Endothelial cell of umbilical vein (primary cell): ENCODE measurements around the gene ERG. TPM values are rescaled to one million over a fixed set of nuclear protein-coding genes. Genes with fewer than 3 reads are reported as not detected.
A peak's percentile ranks its signal among the peaks of the same experiment; 100 is the strongest.

Source experiments
- BruUV-seq: library from RNA; stranded (reverse); fragments of 400-500 nt; replicated peaks from 2 replicates; lab custom pipeline; 2021; lab: Mats Ljungman, UMichigan
- CTCF ChIA-PET: fragments of 300-600, 350-600 bp; sonication (Branson Sonifier 250); formaldehyde crosslinking; loops from one replicate; lab custom pipeline; 2021; ENCODE audit warnings: antibody characterized with exemption, inconsistent platforms; lab: Charles Lee
- POLR2A ChIA-PET: fragments of 300-600, 350-600 bp; sonication (Branson Sonifier 250); formaldehyde crosslinking; loops from one replicate; lab custom pipeline; 2021; ENCODE audit warnings: antibody characterized with exemption, inconsistent platforms; lab: Charles Lee
- DNase-seq: peaks from one replicate; pipeline ENCODE4 v3.0.0-alpha.2; 2011; ENCODE audit warnings: low read depth, low spot score
- FAIRE-seq: peaks from 2 replicates; lab custom pipeline; 2011; peaks lifted over from hg19 to GRCh38; lab: Jason Lieb, UNC
- H2AFZ ChIP-seq: 2 replicates; pipeline ENCODE4 v1.6.0; 2012; ENCODE audit warnings: low read depth, low read length, control low read depth, inconsistent platforms
- H3K27ac ChIP-seq: 2 replicates; pipeline ENCODE4 v1.5.1; 2011; ENCODE audit warnings: low read depth, mild to moderate bottlenecking, control low read depth, low read length, moderate library complexity; ENCODE audit not compliant: insufficient read depth
- H3K27me3 ChIP-seq, 2 experiments: 2 replicates each; pipeline versions ENCODE4 v1.6.0 to v1.6.1; 2011; ENCODE audit warnings: low read length in 2 of 2, mixed read lengths in 1 of 2; ENCODE audit not compliant: control insufficient read depth in 2 of 2, insufficient read depth in 2 of 2
- H3K36me3 ChIP-seq, 2 experiments: 2 replicates in 1 of 2; 3 replicates in 1 of 2; pipeline ENCODE4 v1.5.1; 2011; ENCODE audit warnings: low read length in 2 of 2, mild to moderate bottlenecking in 1 of 2, moderate library complexity in 1 of 2; ENCODE audit not compliant: control insufficient read depth in 2 of 2, insufficient read depth in 2 of 2; ENCODE audit errors: extremely low read depth in 1 of 2
- H3K4me1 ChIP-seq: 3 replicates; pipeline ENCODE4 v1.5.1; 2011; ENCODE audit warnings: mild to moderate bottlenecking, low read length; ENCODE audit not compliant: control insufficient read depth, insufficient read depth; ENCODE audit errors: extremely low read depth
- H3K4me2 ChIP-seq: 2 replicates; pipeline ENCODE4 v1.6.1; 2011; ENCODE audit warnings: low read length, control low read depth, mixed read lengths; ENCODE audit not compliant: insufficient read depth
- H3K4me3 ChIP-seq, 3 experiments: fragments of 200-600 bp in 1 of 3; sonication (generic), shearing (Covaris generic) in 1 of 3; replicated peaks in 1 of 3; 2 replicates each; pipeline ENCODE4 v1.5.1; 2011 to 2016; ENCODE audit warnings: control low read depth in 3 of 3, low read length in 3 of 3, mild to moderate bottlenecking in 2 of 3, inconsistent platforms in 1 of 3, low read depth in 1 of 3, moderate library complexity in 1 of 3; ENCODE audit not compliant: insufficient read depth in 1 of 3
- H3K79me2 ChIP-seq: 2 replicates; pipeline ENCODE4 v1.6.0; 2012; ENCODE audit warnings: low read length, inconsistent platforms; ENCODE audit not compliant: control insufficient read depth, insufficient read depth
- H3K9ac ChIP-seq: replicated peaks from 2 replicates; pipeline ENCODE3; 2011; ENCODE audit warnings: low read length, control low read depth; ENCODE audit not compliant: insufficient read depth; ENCODE audit errors: extremely low read depth
- H3K9me1 ChIP-seq: replicated peaks from 3 replicates; pipeline ENCODE4 v1.6.0; 2011; ENCODE audit warnings: mild to moderate bottlenecking, low read length; ENCODE audit not compliant: control insufficient read depth, insufficient read depth; ENCODE audit errors: extremely low read depth
- H3K9me3 ChIP-seq: replicated peaks from 2 replicates; pipeline ENCODE4 v1.5.1; 2012; ENCODE audit warnings: low read length, inconsistent platforms; ENCODE audit not compliant: control insufficient read depth, insufficient read depth
- H4K20me1 ChIP-seq: replicated peaks from 2 replicates; pipeline ENCODE3; 2011; ENCODE audit warnings: mild to moderate bottlenecking, low read length; ENCODE audit not compliant: control insufficient read depth, insufficient read depth; ENCODE audit errors: extremely low read depth
- EZH2 ChIP-seq: IDR thresholded peaks from 2 replicates; pipeline ENCODE4 v1.6.1; 2012; ENCODE audit warnings: borderline replicate concordance, low read depth, mild to moderate bottlenecking, moderate library complexity, low read length, inconsistent platforms; ENCODE audit not compliant: severe bottlenecking
- FOS ChIP-seq: IDR thresholded peaks from 2 replicates; pipeline ENCODE4 v1.6.1; 2011; ENCODE audit warnings: mild to moderate bottlenecking, low read length, moderate library complexity, borderline replicate concordance; ENCODE audit not compliant: insufficient read depth
- GATA2 ChIP-seq: IDR thresholded peaks from 2 replicates; pipeline ENCODE4 v1.7.0; 2011; ENCODE audit warnings: low read depth, mild to moderate bottlenecking, moderate library complexity, mixed read lengths, low read length; ENCODE audit not compliant: insufficient read length, insufficient read depth
- JUN ChIP-seq: IDR thresholded peaks from 2 replicates; pipeline ENCODE4 v1.6.1; 2011; ENCODE audit warnings: borderline replicate concordance, low read depth; ENCODE audit not compliant: insufficient read length, insufficient read depth
- MAX ChIP-seq: IDR thresholded peaks from 2 replicates; pipeline ENCODE4 v1.6.1; 2011; ENCODE audit not compliant: insufficient read depth, insufficient read length
- MYC ChIP-seq: IDR thresholded peaks from one replicate; pipeline ENCODE4 v1.6.1; 2011; ENCODE audit warnings: mild to moderate bottlenecking, low read depth, low read length
- POLR2A ChIP-seq: IDR thresholded peaks from 2 replicates; pipeline ENCODE4 v1.6.1; 2012; ENCODE audit warnings: low read depth, mild to moderate bottlenecking, control low read depth, low read length
- POLR2AphosphoS5 ChIP-seq: IDR thresholded peaks from 2 replicates; pipeline ENCODE4 v1.6.1; 2012; ENCODE audit warnings: low read depth, mild to moderate bottlenecking, control low read depth, low read length, moderate library complexity; ENCODE audit not compliant: insufficient read depth
- dilution Hi-C: fragments of 300-500 bp; cut with MboI; formaldehyde crosslinking; loops from one replicate; pipeline ENCODE4 v1.15.0; 2019; ENCODE audit warnings: low sequenced_read_pairs; ENCODE audit not compliant: extremely low pct_ligation_motif_present
- intact Hi-C: fragments of 100-400 bp; cut with micrococcal nuclease; formaldehyde crosslinking; loops from one replicate; pipeline ENCODE4 v1.10.0; 2022
- polyA plus RNA-seq, 4 experiments: library from polyadenylated mRNA; depleted of rRNA in 3 of 4; stranded (reverse) in 3 of 4; unstranded in 1 of 4; fragments of >200 nt; gene quantifications; 2 replicates each; pipeline versions ENCODE4 v1.2.1 to v1.2.3, GENCODE V29; 2011 to 2012; ENCODE audit warnings: missing spikeins in 1 of 4
- total RNA-seq: library from RNA; stranded (reverse); gene quantifications from 2 replicates; pipeline ENCODE4 v1.2.3, GENCODE V29; 2021
- TF ChIP-seq, protein P1 (sequence below), 2 donors: IDR thresholded peaks; 1 replicate in 1 of 2; 2 replicates in 1 of 2; pipeline ENCODE4 v1.5.1; 2011; ENCODE audit warnings: low read length in 2 of 2, mild to moderate bottlenecking in 2 of 2, moderate library complexity in 2 of 2, control low read depth in 1 of 2, inconsistent platforms in 1 of 2, low read depth in 1 of 2; ENCODE audit not compliant: insufficient read depth in 1 of 2; ENCODE audit errors: extremely low read depth in 1 of 2

ERG gene
- total and polyA plus RNA-seq, 2 donors (not counting 3 experiments of a cell fraction or from before 2014, with no cell fraction given) = 173 to 210 TPM

DNA sequence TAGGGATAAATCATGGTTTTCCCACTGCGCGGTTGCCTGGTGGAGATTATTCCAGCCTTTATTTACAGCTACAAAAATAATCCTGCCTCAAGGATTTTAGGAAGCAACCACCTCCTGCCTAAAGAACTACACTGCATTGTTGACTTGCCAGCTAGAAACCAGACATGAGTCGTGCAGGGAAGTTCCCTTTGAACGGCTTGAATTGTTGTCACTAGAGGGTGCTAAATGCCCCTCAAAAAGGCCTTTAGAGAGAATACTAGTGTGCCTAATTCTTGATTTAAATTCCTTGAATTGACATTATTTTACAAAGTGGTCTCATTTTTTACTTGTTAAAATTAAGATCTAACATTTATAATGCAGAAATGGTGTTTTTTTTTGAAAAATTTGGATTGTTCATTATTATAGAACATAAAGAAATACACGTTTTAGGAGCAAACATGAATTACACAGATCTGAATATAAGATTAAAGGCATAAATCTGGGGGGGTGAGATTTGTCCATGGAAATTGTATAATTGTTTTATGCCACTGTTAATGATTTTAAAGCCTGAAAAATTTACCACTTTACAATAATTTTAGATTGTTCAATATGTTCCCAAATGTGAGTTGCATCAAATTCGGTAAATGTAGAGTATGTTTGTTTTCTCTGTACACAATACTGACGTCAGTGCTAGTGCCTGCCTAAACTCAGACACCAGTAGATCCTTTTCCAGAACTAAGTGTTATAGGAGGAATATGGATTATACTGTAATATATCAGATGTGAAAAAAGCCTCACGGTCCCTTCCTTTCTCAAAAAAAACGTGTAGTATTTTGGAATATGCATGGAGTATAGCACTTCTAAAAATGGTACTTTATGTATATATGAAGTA, 7.6 kb upstream of the ERG start:
- FAIRE-seq (peak; percentile 93), DNase-seq (peak; percentile 93)
- Histone ChIP-seq H3K4me1 (peaks cover 48% of the 10 kb centered on the region), H3K9me3 (no peaks in the 10 kb centered on the region), H4K20me1 (no peaks in the 10 kb centered on the region), H3K27ac (peak overlapping the region; percentile 97), H2AFZ (peak overlapping the region; percentile 24), H3K4me3 (peak overlapping the region; percentile 7 to 93 (median 43)), H3K27me3 (no peaks in the 10 kb centered on the region), H3K9ac (peak overlapping the region; percentile 99), H3K4me2 (peak overlapping the region; percentile 90), H3K36me3 (peaks cover 0 to 2% of the 10 kb centered on the region in 2 experiments), H3K9me1 (no peaks in the 10 kb centered on the region), H3K79me2 (peaks cover 29% of the 10 kb centered on the region)
- intact Hi-C loops (loop anchor here (1.0 to 10.0 kb wide), 7 partner anchors 8 to 669 kb away; partner anchors contain the start of genes ERG and ETS2), dilution Hi-C loops (no loop called here)
- CTCF ChIA-PET = interaction anchor here (0.6 to 1.4 kb wide), 22 partner anchors 11 to 671 kb away, joined by 3 to 21 read pairs (median 4); no protein-coding TSS in a partner anchor
- no peak for TF ChIP-seq JUN
- no peak for TF ChIP-seq MAX
- TF ChIP-seq EZH2 = no peak
- no peak for TF ChIP-seq FOS
- TF ChIP-seq, protein P1, sequence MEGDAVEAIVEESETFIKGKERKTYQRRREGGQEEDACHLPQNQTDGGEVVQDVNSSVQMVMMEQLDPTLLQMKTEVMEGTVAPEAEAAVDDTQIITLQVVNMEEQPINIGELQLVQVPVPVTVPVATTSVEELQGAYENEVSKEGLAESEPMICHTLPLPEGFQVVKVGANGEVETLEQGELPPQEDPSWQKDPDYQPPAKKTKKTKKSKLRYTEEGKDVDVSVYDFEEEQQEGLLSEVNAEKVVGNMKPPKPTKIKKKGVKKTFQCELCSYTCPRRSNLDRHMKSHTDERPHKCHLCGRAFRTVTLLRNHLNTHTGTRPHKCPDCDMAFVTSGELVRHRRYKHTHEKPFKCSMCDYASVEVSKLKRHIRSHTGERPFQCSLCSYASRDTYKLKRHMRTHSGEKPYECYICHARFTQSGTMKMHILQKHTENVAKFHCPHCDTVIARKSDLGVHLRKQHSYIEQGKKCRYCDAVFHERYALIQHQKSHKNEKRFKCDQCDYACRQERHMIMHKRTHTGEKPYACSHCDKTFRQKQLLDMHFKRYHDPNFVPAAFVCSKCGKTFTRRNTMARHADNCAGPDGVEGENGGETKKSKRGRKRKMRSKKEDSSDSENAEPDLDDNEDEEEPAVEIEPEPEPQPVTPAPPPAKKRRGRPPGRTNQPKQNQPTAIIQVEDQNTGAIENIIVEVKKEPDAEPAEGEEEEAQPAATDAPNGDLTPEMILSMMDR (IDR thresholded peaks at IDR 0.05; ENCODE audit: extremely low read depth in 1 of 2, insufficient read depth in 1 of 2, low read depth in 1 of 2, low read length in 2 of 2) = peak; percentile 62 to 65
- no peak for TF ChIP-seq GATA2
- TF ChIP-seq POLR2A = peak; percentile 45
- TF ChIP-seq POLR2AphosphoS5 = no peak
- no peak for TF ChIP-seq MYC
- POLR2A ChIA-PET = no interaction called here
- no TSS peak for BruUV-seq
